ENCODE data around the gene GALNT18. TPM values are rescaled to one million over a fixed set of nuclear protein-coding genes. Genes with fewer than 3 reads are reported as not detected.

Gene GALNT18
- total RNA-seq, 1 donor from 2014 or later = 38.4 TPM

- Mint-ChIP-seq H3K4me3 (ENCODE audit: unreplicated experiment) (no peak overlapping the region), H3K36me3 (ENCODE audit: low read depth) (peaks cover 18% of the 10 kb centered on the region), H3K27me3 (ENCODE audit: low read depth) (peaks cover 2% of the 10 kb centered on the region), H3K9me3 (ENCODE audit: low read depth) (no peaks in the 10 kb centered on the region), H3K27ac (ENCODE audit: unreplicated experiment) (no peak overlapping the region), H3K4me1 (ENCODE audit: low read depth) (no peaks in the 10 kb centered on the region)
- no peak for TF ChIP-seq CTCF (IDR thresholded peaks at IDR 0.05)
- DNase-seq (ENCODE audit: low spot score) = no peak
Observed at GRCh38 chr11:11296434-11296833, 325.4 kb downstream of the GALNT18 start.

- no peaks in the 10 kb centered on the region for H3K9me3 Mint-ChIP-seq (ENCODE audit: low read depth)
- no peak overlapping the region for H3K27ac Mint-ChIP-seq (ENCODE audit: unreplicated experiment)
- no peak for DNase-seq (ENCODE audit: low spot score)
- peaks cover 5% of the 10 kb centered on the region for H3K27me3 Mint-ChIP-seq (ENCODE audit: low read depth)
- peaks cover 25% of the 10 kb centered on the region for H3K36me3 Mint-ChIP-seq (ENCODE audit: low read depth)
- no peaks in the 10 kb centered on the region for H3K4me1 Mint-ChIP-seq (ENCODE audit: low read depth)
- no peak overlapping the region for H3K4me3 Mint-ChIP-seq (ENCODE audit: unreplicated experiment)
- TF ChIP-seq CTCF (IDR thresholded peaks at IDR 0.05) = no peak
Observed at GRCh38 chr11:11294551-11294855, 327.3 kb downstream of the GALNT18 start.

GRCh38 chr11:11293798-11294550 is 327.8 kb downstream of the GALNT18 start:
- no peaks in the 10 kb centered on the region for H3K9me3 Mint-ChIP-seq (ENCODE audit: low read depth)
- H3K36me3 Mint-ChIP-seq (ENCODE audit: low read depth) = peaks cover 28% of the 10 kb centered on the region
- H3K4me3 Mint-ChIP-seq (ENCODE audit: unreplicated experiment) = no peak overlapping the region
- peaks cover 5% of the 10 kb centered on the region for H3K27me3 Mint-ChIP-seq (ENCODE audit: low read depth)
- no peak overlapping the region for H3K27ac Mint-ChIP-seq (ENCODE audit: unreplicated experiment)
- no peaks in the 10 kb centered on the region for H3K4me1 Mint-ChIP-seq (ENCODE audit: low read depth)
- DNase-seq (ENCODE audit: low spot score) = no peak
- TF ChIP-seq CTCF (IDR thresholded peaks at IDR 0.05) = no peak

GRCh38 chr11:11292839-11293238 is 329.0 kb downstream of the GALNT18 start:
- Mint-ChIP-seq H3K9me3 (ENCODE audit: low read depth) (no peaks in the 10 kb centered on the region), H3K36me3 (ENCODE audit: low read depth) (peaks cover 30% of the 10 kb centered on the region), H3K27ac (ENCODE audit: unreplicated experiment) (no peak overlapping the region), H3K27me3 (ENCODE audit: low read depth) (peaks cover 5% of the 10 kb centered on the region), H3K4me1 (ENCODE audit: low read depth) (no peaks in the 10 kb centered on the region), H3K4me3 (ENCODE audit: unreplicated experiment) (no peak overlapping the region)
- no peak for TF ChIP-seq CTCF (IDR thresholded peaks at IDR 0.05)
- no peak for DNase-seq (ENCODE audit: low spot score)

GRCh38 chr11:11291041-11292015 is 330.5 kb downstream of the GALNT18 start:
- no peak for TF ChIP-seq CTCF (IDR thresholded peaks at IDR 0.05)
- peaks cover 32% of the 10 kb centered on the region for H3K36me3 Mint-ChIP-seq (ENCODE audit: low read depth)
- H3K4me3 Mint-ChIP-seq (ENCODE audit: unreplicated experiment) = no peak overlapping the region
- no peaks in the 10 kb centered on the region for H3K4me1 Mint-ChIP-seq (ENCODE audit: low read depth)
- no peak overlapping the region for H3K27ac Mint-ChIP-seq (ENCODE audit: unreplicated experiment)
- no peak for DNase-seq (ENCODE audit: low spot score)
- H3K27me3 Mint-ChIP-seq (ENCODE audit: low read depth) = peaks cover 5% of the 10 kb centered on the region
- no peaks in the 10 kb centered on the region for H3K9me3 Mint-ChIP-seq (ENCODE audit: low read depth)
